Keratinocyte (primary cell): Measurements from ENCODE around the gene OR1L8. TPM values are rescaled to one million over a fixed set of nuclear protein-coding genes. Genes with fewer than 3 reads are reported as not detected.

Experiments used
- DNase-seq: peaks from one replicate; pipeline ENCODE4 v3.0.0-alpha.2; 2011; ENCODE audit warnings: low read depth, missing footprints, low spot score
- FAIRE-seq: peaks from 2 replicates; lab custom pipeline; 2011; peaks lifted over from hg19 to GRCh38; lab: Jason Lieb, UNC
- H2AFZ ChIP-seq: 2 replicates; pipeline ENCODE4 v1.6.0; 2012; ENCODE audit warnings: low read length, control low read depth, inconsistent platforms; ENCODE audit not compliant: control insufficient read depth
- H3K27ac ChIP-seq: 2 replicates; pipeline ENCODE4 v1.5.1; 2011; ENCODE audit warnings: low read length; ENCODE audit not compliant: control insufficient read depth, insufficient read depth
- H3K27me3 ChIP-seq: 3 replicates; pipeline ENCODE4 v1.6.0; 2011; ENCODE audit warnings: low read length; ENCODE audit not compliant: control insufficient read depth, insufficient read depth; ENCODE audit errors: extremely low read depth
- H3K36me3 ChIP-seq, 2 experiments: 2 replicates in 1 of 2; 3 replicates in 1 of 2; pipeline ENCODE4 v1.5.1; 2011; ENCODE audit warnings: low read length in 2 of 2, mild to moderate bottlenecking in 1 of 2; ENCODE audit not compliant: control insufficient read depth in 2 of 2, insufficient read depth in 2 of 2; ENCODE audit errors: extremely low read depth in 1 of 2
- H3K4me1 ChIP-seq: 3 replicates; pipeline ENCODE4 v1.5.1; 2011; ENCODE audit warnings: low read length; ENCODE audit not compliant: control insufficient read depth, insufficient read depth; ENCODE audit errors: extremely low read depth
- H3K4me2 ChIP-seq: 3 replicates; pipeline ENCODE4 v1.6.0; 2011; ENCODE audit warnings: low read depth, low read length; ENCODE audit not compliant: control insufficient read depth, insufficient read depth; ENCODE audit errors: extremely low read depth
- H3K4me3 ChIP-seq, 3 experiments: fragments of 200-600 bp in 1 of 3; sonication (generic) in 1 of 3; 2 replicates in 2 of 3; 3 replicates in 1 of 3; pipeline ENCODE4 v1.5.1; 2011 to 2016; ENCODE audit warnings: low read length in 3 of 3, mild to moderate bottlenecking in 3 of 3, control low read depth in 2 of 3, inconsistent platforms in 1 of 3, low read depth in 1 of 3, mixed read lengths in 1 of 3, mixed run types in 1 of 3, moderate library complexity in 1 of 3; ENCODE audit not compliant: control insufficient read depth in 2 of 3, insufficient read depth in 2 of 3; ENCODE audit errors: extremely low read depth in 1 of 3
- H3K79me2 ChIP-seq: 2 replicates; pipeline ENCODE4 v1.6.0; 2012; ENCODE audit warnings: low read length; ENCODE audit not compliant: control insufficient read depth, insufficient read depth
- H3K9ac ChIP-seq: 3 replicates; pipeline ENCODE4 v1.6.0; 2011; ENCODE audit warnings: low read length; ENCODE audit not compliant: control insufficient read depth, insufficient read depth; ENCODE audit errors: extremely low read depth
- H3K9me1 ChIP-seq: 3 replicates; pipeline ENCODE4 v1.6.0; 2011; ENCODE audit warnings: low read length; ENCODE audit not compliant: control insufficient read depth, insufficient read depth; ENCODE audit errors: extremely low read depth
- H3K9me3 ChIP-seq: 2 replicates; pipeline ENCODE4 v1.5.1; 2012; ENCODE audit warnings: low read depth, low read length; ENCODE audit not compliant: control insufficient read depth
- H4K20me1 ChIP-seq: 3 replicates; pipeline ENCODE4 v1.6.0; 2011; ENCODE audit warnings: low read length; ENCODE audit not compliant: control insufficient read depth, insufficient read depth; ENCODE audit errors: extremely low read depth
- EZH2 ChIP-seq: IDR thresholded peaks from one replicate; pipeline ENCODE4 v1.6.1; 2012; ENCODE audit warnings: inconsistent platforms, mild to moderate bottlenecking, low read length, moderate library complexity
- dilution Hi-C: fragments of 300-500 bp; cut with MboI; formaldehyde crosslinking; loops from one replicate; pipeline ENCODE4 v1.7.0; 2020; ENCODE audit warnings: low sequenced_read_pairs; ENCODE audit not compliant: extremely low pct_ligation_motif_present
- polyA plus RNA-seq, 5 experiments: library from polyadenylated mRNA; depleted of rRNA in 3 of 5; stranded (reverse) in 3 of 5; stranded (forward) in 1 of 5; unstranded in 1 of 5; fragments of >200 nt; gene quantifications; 1 replicate in 1 of 5; 2 replicates in 3 of 5; 3 replicates in 1 of 5; pipeline versions ENCODE4 v1.2.1 to v1.2.3, GENCODE V29; 2011 to 2012; ENCODE audit warnings: missing spikeins in 2 of 5, low read depth in 1 of 5, low replicate concordance in 1 of 5
- TF ChIP-seq, protein P1 (sequence below), 3 experiments: IDR thresholded peaks in 1 of 3; conservative IDR thresholded peaks in 1 of 3; optimal IDR thresholded peaks in 1 of 3; 2 replicates in 2 of 3; 3 replicates in 1 of 3; pipeline versions ENCODE3 to v1.5.1; 2011; ENCODE audit warnings: low read length in 3 of 3, mild to moderate bottlenecking in 3 of 3, moderate library complexity in 2 of 3, control low read depth in 1 of 3, inconsistent platforms in 1 of 3; ENCODE audit not compliant: insufficient read depth in 2 of 3; ENCODE audit errors: extremely low read depth in 1 of 3

The OR1L8 gene
- polyA plus RNA-seq, 1 donor (not counting 4 experiments of a cell fraction or from before 2014, with no cell fraction given): not detected

DNA sequence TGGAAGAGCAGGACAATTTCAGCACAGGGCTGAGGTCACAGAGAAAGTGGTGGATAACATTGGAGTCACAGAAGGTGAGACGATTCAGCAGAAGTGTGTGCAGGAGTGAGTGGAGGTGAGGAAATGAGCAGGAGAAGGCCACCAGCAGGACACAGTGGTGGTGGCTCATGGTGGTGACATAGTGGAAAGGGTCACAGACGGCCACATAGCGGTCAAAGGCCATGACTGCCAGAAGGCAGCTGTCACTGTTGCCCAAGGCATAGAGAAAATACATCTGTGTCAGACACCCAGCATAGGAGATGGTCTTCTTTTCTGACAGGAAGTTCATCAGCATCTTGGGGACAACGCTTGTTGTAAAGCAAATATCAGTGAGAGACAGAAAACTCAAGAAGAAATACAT lies 15.3 kb downstream of the OR1L8 start:
- H3K9me3 ChIP-seq: no peaks in the 10 kb centered on the region
- H4K20me1 ChIP-seq: no peaks in the 10 kb centered on the region
- H2AFZ ChIP-seq: no peak overlapping the region
- H3K9ac ChIP-seq: no peak overlapping the region
- no peak for FAIRE-seq
- no peak overlapping the region for H3K27ac ChIP-seq
- H3K4me1 ChIP-seq: no peaks in the 10 kb centered on the region
- TF ChIP-seq EZH2: no peak
- TF ChIP-seq, protein P1, sequence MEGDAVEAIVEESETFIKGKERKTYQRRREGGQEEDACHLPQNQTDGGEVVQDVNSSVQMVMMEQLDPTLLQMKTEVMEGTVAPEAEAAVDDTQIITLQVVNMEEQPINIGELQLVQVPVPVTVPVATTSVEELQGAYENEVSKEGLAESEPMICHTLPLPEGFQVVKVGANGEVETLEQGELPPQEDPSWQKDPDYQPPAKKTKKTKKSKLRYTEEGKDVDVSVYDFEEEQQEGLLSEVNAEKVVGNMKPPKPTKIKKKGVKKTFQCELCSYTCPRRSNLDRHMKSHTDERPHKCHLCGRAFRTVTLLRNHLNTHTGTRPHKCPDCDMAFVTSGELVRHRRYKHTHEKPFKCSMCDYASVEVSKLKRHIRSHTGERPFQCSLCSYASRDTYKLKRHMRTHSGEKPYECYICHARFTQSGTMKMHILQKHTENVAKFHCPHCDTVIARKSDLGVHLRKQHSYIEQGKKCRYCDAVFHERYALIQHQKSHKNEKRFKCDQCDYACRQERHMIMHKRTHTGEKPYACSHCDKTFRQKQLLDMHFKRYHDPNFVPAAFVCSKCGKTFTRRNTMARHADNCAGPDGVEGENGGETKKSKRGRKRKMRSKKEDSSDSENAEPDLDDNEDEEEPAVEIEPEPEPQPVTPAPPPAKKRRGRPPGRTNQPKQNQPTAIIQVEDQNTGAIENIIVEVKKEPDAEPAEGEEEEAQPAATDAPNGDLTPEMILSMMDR (optimal IDR thresholded peaks at IDR 0.05 in 1 of 3, IDR thresholded peaks at IDR 0.05 in 1 of 3, conservative IDR thresholded peaks at IDR 0.05 in 1 of 3; ENCODE audit: extremely low read depth in 1 of 3, insufficient read depth in 2 of 3, low read length in 3 of 3): no peak
- DNase-seq: no peak
- no peaks in the 10 kb centered on the region for H3K36me3 ChIP-seq
- dilution Hi-C loops: no loop called here
- H3K4me3 ChIP-seq: no peak overlapping the region
- H3K4me2 ChIP-seq: no peak overlapping the region
- no peaks in the 10 kb centered on the region for H3K79me2 ChIP-seq
- no peaks in the 10 kb centered on the region for H3K9me1 ChIP-seq
- H3K27me3 ChIP-seq: no peaks in the 10 kb centered on the region

- DNase-seq: no peak
- dilution Hi-C loops: no loop called here
- Histone ChIP-seq H3K9ac (no peak overlapping the region), H3K4me3 (no peak overlapping the region), H3K9me3 (no peaks in the 10 kb centered on the region), H3K36me3 (no peaks in the 10 kb centered on the region), H3K27me3 (no peaks in the 10 kb centered on the region), H4K20me1 (no peaks in the 10 kb centered on the region), H3K79me2 (no peaks in the 10 kb centered on the region), H3K27ac (no peak overlapping the region), H3K4me1 (no peaks in the 10 kb centered on the region), H2AFZ (no peak overlapping the region), H3K4me2 (no peak overlapping the region), H3K9me1 (no peaks in the 10 kb centered on the region)
- no peak for FAIRE-seq
- TF ChIP-seq EZH2: no peak
- TF ChIP-seq, protein P1 (optimal IDR thresholded peaks at IDR 0.05 in 1 of 3, IDR thresholded peaks at IDR 0.05 in 1 of 3, conservative IDR thresholded peaks at IDR 0.05 in 1 of 3; ENCODE audit: extremely low read depth in 1 of 3, insufficient read depth in 2 of 3, low read length in 3 of 3): no peak
Measured at GRCh38 chr9:122562134-122562760, 20.9 kb downstream of the OR1L8 start.
